HAP-1 (cell line): ENCODE measurements around the gene SPRED2.
"Not testable (repeated sequence)": the region's sequence is repeated elsewhere in the genome, so short reads cannot be mapped to it uniquely, and the experiment has no call there.

Experiments used
- DNase-seq, 2 experiments: peaks; one replicate each; pipeline ENCODE4 v3.0.0-alpha.2; 2016 to 2020; ENCODE audit warnings: low spot score in 2 of 2
- H3K27me3 ChIP-seq: fragments of 250-450 bp; sonication (Bioruptor Pico); 2 replicates; pipeline ENCODE4 v1.5.1; 2020; ENCODE audit warnings: low read depth, mild to moderate bottlenecking, moderate library complexity
- H3K36me3 ChIP-seq: fragments of 250-450 bp; sonication (Bioruptor Pico); replicated peaks from 2 replicates; pipeline ENCODE4 v1.5.1; 2020; ENCODE audit warnings: mild to moderate bottlenecking
- H3K4me1 ChIP-seq: fragments of 250-450 bp; sonication (Bioruptor Pico); 2 replicates; pipeline ENCODE4 v1.5.1; 2020; ENCODE audit warnings: mild to moderate bottlenecking
- H3K4me3 ChIP-seq: fragments of 250-450 bp; sonication (Bioruptor Pico); 2 replicates; pipeline ENCODE4 v1.5.1; 2020; ENCODE audit warnings: mild to moderate bottlenecking, moderate library complexity
- H3K9me3 ChIP-seq: fragments of 250-450 bp; sonication (Bioruptor Pico); 2 replicates; pipeline ENCODE4 v1.5.1; 2020; ENCODE audit warnings: mild to moderate bottlenecking, moderate library complexity
- in situ Hi-C: fragments of 300-500 bp; cut with MboI; formaldehyde crosslinking; loops from 3 replicates; pipeline ENCODE4 v1.14.3; 2020; ENCODE audit warnings: low sequenced_read_pairs, inconsistent platforms, mixed read lengths

Gene SPRED2

DNA sequence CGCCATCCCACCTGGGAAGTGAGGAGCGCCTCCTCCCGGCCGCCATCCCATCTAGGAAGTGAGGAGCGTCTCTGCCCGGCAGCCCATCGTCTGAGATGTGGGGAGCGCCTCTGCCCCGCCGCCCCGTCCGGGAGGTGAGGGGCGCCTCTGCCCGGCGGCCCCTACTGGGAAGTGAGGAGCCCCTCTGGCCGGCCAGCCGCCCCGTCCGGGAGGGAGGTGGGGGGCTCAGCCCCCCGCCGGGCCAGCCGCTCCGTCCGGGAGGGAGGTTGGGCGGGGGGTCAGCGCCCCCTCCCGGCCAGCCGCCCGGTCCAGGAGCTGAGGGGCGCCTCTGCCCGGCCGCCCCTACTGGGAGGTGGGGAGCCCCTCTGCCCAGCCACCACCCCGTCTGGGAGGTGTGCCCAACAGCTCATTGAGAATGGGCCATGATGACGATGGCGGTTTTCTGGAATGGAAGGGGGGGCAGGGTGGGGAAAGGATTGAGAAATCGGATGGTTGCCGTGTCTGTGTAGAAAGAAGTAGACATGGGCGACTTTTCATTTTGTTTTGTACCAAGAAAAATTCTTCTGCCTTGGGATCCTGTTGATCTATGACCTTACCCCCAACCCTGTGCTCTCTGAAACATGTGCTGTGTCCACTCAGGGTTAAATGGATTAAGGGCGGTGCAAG is 93.4 kb downstream of the SPRED2 start:
- H3K27me3 ChIP-seq, H3K9me3 ChIP-seq, H3K36me3 ChIP-seq, DNase-seq, in situ Hi-C loops, H3K4me1 ChIP-seq, H3K4me3 ChIP-seq: not testable (repeated sequence)

GRCh38 chr2:65337915-65338314 is 94.5 kb downstream of the SPRED2 start:
- H3K4me3 ChIP-seq, H3K36me3 ChIP-seq, H3K4me1 ChIP-seq, H3K9me3 ChIP-seq, in situ Hi-C loops, DNase-seq, H3K27me3 ChIP-seq: not testable (repeated sequence)

GRCh38 chr2:65334714-65335113 is 97.7 kb downstream of the SPRED2 start:
- Histone ChIP-seq H3K4me1 (no peaks in the 10 kb centered on the region), H3K9me3 (no peaks in the 10 kb centered on the region), H3K36me3 (0 out of 2 replicates have a peak, but pooled peaks cover 4% of the 10 kb centered on the region), H3K27me3 (no peaks in the 10 kb centered on the region), H3K4me3 (no peak overlapping the region)
- in situ Hi-C loops = no loop called here
- DNase-seq = no peak

GRCh38 chr2:65331336-65332025 is 100.9 kb downstream of the SPRED2 start:
- H3K36me3 ChIP-seq = peaks cover 7% of the 10 kb centered on the region; the same call in 1 of the 2 replicates
- peaks cover 3% of the 10 kb centered on the region; the same call in 1 of the 2 replicates for H3K4me1 ChIP-seq
- no peak overlapping the region for H3K4me3 ChIP-seq
- in situ Hi-C loops = no loop called here
- DNase-seq = no peak
- H3K27me3 ChIP-seq = no peaks in the 10 kb centered on the region
- H3K9me3 ChIP-seq = no peaks in the 10 kb centered on the region

GRCh38 chr2:65329525-65329924 is 102.9 kb downstream of the SPRED2 start:
- no peaks in the 10 kb centered on the region for H3K9me3 ChIP-seq

GRCh38 chr2:65326276-65326675 is 106.1 kb downstream of the SPRED2 start:
- no peak for DNase-seq

More at GRCh38 chr2:65329525-65329924, 102.9 kb downstream of the SPRED2 start:
- Histone ChIP-seq H3K27me3 (no peaks in the 10 kb centered on the region), H3K4me1 (peaks cover 3% of the 10 kb centered on the region; the same call in 1 of the 2 replicates), H3K36me3 (peaks cover 7% of the 10 kb centered on the region; the same call in 1 of the 2 replicates), H3K4me3 (no peak overlapping the region)
- DNase-seq = no peak
- in situ Hi-C loops = no loop called here

GRCh38 chr2:65325066-65325465 is 107.3 kb downstream of the SPRED2 start:
- no peak for DNase-seq
- Histone ChIP-seq H3K9me3 (no peaks in the 10 kb centered on the region), H3K27me3 (no peaks in the 10 kb centered on the region), H3K4me3 (no peak overlapping the region), H3K4me1 (peaks cover 3% of the 10 kb centered on the region; the same call in 1 of the 2 replicates), H3K36me3 (peaks cover 3% of the 10 kb centered on the region; the same call in 1 of the 2 replicates)
- in situ Hi-C loops = no loop called here

More at GRCh38 chr2:65326276-65326675, 106.1 kb downstream of the SPRED2 start:
- Histone ChIP-seq H3K27me3 (no peaks in the 10 kb centered on the region), H3K36me3 (peaks cover 7% of the 10 kb centered on the region; the same call in 1 of the 2 replicates), H3K9me3 (no peaks in the 10 kb centered on the region), H3K4me1 (peaks cover 3% of the 10 kb centered on the region; the same call in 1 of the 2 replicates), H3K4me3 (no peak overlapping the region)
- in situ Hi-C loops = no loop called here

DNA sequence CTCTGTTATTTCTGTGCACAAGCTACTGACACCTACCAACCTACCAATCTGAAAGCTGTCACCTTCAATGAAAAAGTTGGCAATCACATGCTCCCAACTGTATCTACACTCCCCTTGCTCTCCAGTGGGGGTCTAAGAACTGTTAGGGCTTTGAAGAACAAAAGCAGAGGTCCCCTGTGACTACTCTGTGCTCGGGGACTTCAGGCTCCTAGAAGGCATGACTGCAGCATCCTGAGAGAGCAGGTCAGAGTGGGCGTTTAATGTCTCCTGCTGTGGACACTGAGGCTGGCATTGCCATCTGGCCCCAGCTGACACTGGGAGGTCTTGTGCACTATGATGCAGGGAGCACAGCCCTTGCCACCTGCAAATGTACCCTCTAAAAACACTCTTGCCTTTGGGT is 111.5 kb downstream of the SPRED2 start:
- Histone ChIP-seq H3K27me3 (no peaks in the 10 kb centered on the region), H3K9me3 (no peaks in the 10 kb centered on the region), H3K4me3 (no peak overlapping the region), H3K4me1 (no peaks in the 10 kb centered on the region), H3K36me3 (peaks cover 6% of the 10 kb centered on the region)
- in situ Hi-C loops = no loop called here
- no peak for DNase-seq

DNA sequence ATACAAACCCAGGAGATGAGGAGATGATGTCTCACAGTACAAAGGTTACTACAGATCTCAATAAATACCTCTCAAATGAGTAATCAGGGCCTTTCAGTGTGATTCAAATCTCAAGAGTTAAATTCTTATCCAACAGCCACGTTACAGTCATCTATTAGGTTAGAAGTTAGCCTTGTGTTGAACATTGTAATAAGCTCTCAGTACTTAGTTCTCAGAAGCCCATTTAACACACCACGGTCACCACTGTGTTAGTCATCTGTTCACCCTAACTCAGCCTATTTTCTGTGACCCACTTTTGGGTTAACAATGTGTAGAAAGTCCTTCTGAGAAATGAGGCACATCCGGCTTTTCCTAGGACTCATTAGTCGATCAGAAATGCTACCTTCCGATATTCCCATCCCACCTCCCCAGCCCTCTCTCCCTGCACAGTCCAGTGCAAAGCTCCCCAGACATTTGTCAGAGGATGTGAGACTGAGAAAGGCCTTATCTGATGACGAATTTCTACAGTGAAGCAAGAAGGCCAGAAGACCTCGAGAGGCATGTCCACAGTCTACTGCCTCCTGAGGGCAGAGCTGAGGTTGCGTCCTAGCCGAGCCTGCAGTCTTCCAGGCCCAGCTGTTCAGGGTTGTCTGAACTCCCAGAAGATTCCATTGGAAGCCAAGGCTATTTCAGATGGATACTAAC is 112.2 kb downstream of the SPRED2 start:
- no peaks in the 10 kb centered on the region for H3K4me1 ChIP-seq
- H3K9me3 ChIP-seq = no peaks in the 10 kb centered on the region
- no peak for DNase-seq
- in situ Hi-C loops = no loop called here
- no peaks in the 10 kb centered on the region for H3K27me3 ChIP-seq
- H3K4me3 ChIP-seq = no peak overlapping the region
- peaks cover 6% of the 10 kb centered on the region for H3K36me3 ChIP-seq

DNA sequence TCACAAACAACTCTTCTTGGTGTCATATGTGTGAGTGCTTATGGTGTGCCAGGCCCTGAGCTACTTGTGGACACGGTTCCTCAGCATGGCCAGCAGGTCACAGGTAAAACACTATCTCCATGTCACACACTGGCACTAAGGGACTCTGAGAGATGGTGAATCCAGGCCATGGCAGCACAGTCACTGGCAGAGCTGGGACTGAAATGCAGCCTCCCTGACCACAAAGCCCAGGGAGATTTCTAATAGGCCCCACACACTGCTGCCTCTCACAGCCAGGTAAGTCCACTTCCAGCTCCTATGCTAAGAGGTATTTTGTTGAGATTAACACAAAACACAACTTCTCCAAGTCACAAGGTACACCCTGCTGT is 112.7 kb downstream of the SPRED2 start:
- no peaks in the 10 kb centered on the region for H3K4me1 ChIP-seq
- in situ Hi-C loops = no loop called here
- no peak overlapping the region for H3K4me3 ChIP-seq
- no peaks in the 10 kb centered on the region for H3K27me3 ChIP-seq
- no peaks in the 10 kb centered on the region for H3K9me3 ChIP-seq
- peaks cover 9% of the 10 kb centered on the region for H3K36me3 ChIP-seq
- DNase-seq = no peak

GRCh38 chr2:65319072-65319673 is 113.2 kb downstream of the SPRED2 start:
- H3K4me3 ChIP-seq = no peak overlapping the region

GRCh38 chr2:65317841-65318240 is 114.6 kb downstream of the SPRED2 start:
- H3K9me3 ChIP-seq = no peaks in the 10 kb centered on the region
- DNase-seq = no peak
- H3K27me3 ChIP-seq = no peaks in the 10 kb centered on the region
- in situ Hi-C loops = no loop called here
- no peak overlapping the region for H3K4me3 ChIP-seq
- H3K36me3 ChIP-seq = peaks cover 19% of the 10 kb centered on the region
- H3K4me1 ChIP-seq = no peaks in the 10 kb centered on the region

More at GRCh38 chr2:65319072-65319673, 113.2 kb downstream of the SPRED2 start:
- no peaks in the 10 kb centered on the region for H3K9me3 ChIP-seq
- peaks cover 9% of the 10 kb centered on the region for H3K36me3 ChIP-seq
- H3K4me1 ChIP-seq = no peaks in the 10 kb centered on the region
- H3K27me3 ChIP-seq = no peaks in the 10 kb centered on the region
- in situ Hi-C loops = no loop called here
- no peak for DNase-seq

DNA sequence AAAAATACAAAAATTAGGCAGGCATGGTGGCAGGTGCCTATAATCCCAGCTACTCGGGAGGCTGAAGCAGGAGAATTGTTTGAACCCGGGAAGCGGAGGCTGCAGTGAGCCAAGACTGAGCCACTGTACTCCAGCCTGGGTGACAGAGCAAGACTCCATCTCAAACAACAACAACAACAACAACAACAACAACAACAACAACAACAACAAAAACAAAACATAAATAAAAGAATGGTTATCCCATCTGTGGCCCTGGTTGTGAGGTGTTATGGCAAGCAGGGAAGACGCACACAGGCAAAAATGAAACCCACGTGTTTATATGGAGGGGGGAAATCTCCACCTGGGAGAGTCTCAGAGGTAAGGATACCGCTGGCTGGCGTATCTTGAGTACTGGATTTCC is 115.0 kb downstream of the SPRED2 start:
- H3K9me3 ChIP-seq, in situ Hi-C loops, H3K4me3 ChIP-seq, H3K4me1 ChIP-seq, H3K27me3 ChIP-seq, DNase-seq: not testable (repeated sequence)
- H3K36me3 ChIP-seq = peaks cover 24% of the 10 kb centered on the region
